ENCODE data around the gene GATM.
A peak's percentile ranks its signal among the peaks of the same experiment; 100 is the strongest.

Gene GATM

DNA sequence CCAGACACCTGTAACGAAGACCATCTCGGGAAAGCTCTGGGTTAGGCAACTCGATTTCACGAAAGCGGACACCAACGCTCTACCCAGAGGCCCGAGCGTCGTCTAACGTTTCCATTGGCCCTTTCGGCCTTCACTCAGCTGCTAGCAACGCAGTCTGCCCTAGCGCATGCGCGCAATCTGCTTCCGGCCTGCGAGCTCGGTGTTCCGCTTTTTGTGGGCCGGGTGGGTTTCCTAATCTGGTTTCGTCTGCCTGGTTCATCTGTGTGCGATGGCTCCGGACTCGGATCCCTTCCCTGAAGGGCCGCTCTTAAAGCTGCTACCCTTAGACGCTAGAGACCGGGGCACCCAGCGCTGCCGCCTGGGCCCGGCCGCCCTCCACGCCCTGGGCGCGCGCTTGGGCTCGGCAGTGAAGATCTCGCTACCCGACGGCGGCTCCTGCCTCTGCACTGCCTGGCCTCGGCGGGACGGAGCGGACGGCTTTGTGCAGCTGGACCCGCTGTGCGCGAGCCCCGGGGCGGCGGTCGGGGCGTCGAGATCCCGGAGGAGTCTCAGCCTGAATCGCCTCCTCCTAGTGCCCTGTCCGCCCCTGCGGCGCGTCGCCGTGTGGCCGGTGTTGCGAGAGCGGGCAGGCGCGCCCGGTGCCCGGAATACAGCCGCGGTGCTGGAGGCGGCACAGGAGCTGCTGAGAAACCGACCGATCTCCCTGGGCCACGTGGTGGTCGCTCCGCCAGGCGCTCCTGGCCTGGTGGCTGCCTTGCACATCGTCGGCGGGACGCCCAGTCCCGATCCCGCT is 24.0 kb upstream of the GATM start:
- peak overlapping the region; percentile 95 for H3K9ac ChIP-seq
- H3K9me3 ChIP-seq: no peaks in the 10 kb centered on the region
- peaks cover 35% of the 10 kb centered on the region for H4K20me1 ChIP-seq
- H3K4me3 ChIP-seq: peak overlapping the region; percentile 87
- peaks cover 23% of the 10 kb centered on the region for H3K36me3 ChIP-seq
- no peak for TF ChIP-seq Cebpa-rat (IDR thresholded peaks at IDR 0.05)
- H3K27me3 ChIP-seq: no peaks in the 10 kb centered on the region
- peaks cover 33% of the 10 kb centered on the region for H3K4me1 ChIP-seq
- peak overlapping the region; percentile 86 for H3K4me2 ChIP-seq
- H3K27ac ChIP-seq: peak overlapping the region; percentile 94

DNA sequence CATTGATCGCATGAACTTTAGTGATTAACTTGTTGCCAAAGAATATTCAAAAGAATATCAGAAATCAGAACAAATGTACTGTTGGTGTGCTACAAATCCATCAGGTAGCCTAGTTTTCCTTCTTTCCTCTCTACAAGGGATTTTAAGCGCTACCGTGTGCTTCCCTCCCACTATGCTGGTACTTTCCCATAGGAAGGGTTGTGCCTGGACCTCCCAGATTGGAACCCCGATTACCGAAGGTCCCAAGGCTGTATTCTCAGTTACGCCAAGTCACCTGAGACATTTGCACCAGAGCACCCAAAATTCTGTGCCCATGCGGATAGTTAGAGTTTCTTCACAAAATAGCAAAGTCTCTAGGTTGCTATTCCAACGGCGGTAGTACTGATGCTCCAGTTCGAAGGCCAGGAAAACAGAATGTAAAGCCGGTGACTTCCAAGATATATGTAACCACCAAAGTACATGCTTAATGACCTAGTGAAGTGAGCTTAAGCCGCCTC is 23.4 kb upstream of the GATM start:
- peak overlapping the region; percentile 64 for H3K27ac ChIP-seq
- H3K36me3 ChIP-seq: peaks cover 17% of the 10 kb centered on the region
- peak overlapping the region; percentile 87 for H3K4me3 ChIP-seq
- H4K20me1 ChIP-seq: peaks cover 35% of the 10 kb centered on the region
- peak overlapping the region; percentile 86 for H3K4me2 ChIP-seq
- no peaks in the 10 kb centered on the region for H3K27me3 ChIP-seq
- peaks cover 33% of the 10 kb centered on the region for H3K4me1 ChIP-seq
- no peaks in the 10 kb centered on the region for H3K9me3 ChIP-seq
- H3K9ac ChIP-seq: peak overlapping the region; percentile 95
- TF ChIP-seq Cebpa-rat (IDR thresholded peaks at IDR 0.05): no peak

DNA sequence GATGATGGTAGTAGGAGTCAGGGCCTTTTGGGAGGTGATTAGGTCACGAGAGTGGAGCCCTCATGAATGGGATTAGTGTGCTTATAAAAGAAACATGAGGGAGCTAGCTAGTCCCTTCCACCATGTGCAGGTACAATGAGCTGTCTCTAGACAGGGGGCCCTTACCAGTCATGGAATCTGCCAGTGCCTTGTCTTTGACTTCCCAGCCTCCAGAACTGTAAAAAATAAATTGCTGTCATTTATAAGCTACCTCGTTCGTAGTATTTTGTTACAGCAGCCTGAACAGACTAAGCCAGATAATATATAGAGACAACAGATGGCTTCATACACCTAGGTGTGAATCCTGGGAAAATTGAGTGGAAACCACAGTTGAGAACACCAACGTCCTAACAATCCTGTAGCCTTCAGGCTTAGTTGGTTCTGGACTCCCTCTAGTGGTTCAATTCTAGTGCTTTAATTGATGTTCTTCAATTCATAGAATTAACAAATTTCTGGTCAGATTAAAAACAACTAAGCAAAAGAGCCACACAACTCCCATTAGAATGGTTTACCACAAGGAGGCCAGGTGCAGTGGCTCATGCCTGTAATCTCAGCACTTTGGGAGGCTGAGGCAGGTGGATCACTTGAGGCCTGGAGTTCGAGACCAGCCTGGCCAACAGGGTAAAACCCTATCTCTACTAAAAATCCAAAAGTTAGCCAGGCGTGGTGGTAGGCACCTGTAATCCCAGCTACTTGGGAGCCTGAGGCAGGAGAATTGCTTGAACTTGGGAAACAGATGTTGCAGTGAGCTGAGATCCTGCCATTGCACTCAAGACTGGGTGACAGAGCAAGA is 21.3 kb upstream of the GATM start:
- Histone ChIP-seq H3K4me3 (no peak overlapping the region), H3K9me3 (no peaks in the 10 kb centered on the region), H4K20me1 (peaks cover 18% of the 10 kb centered on the region), H3K27ac (no peak overlapping the region), H3K9ac (no peak overlapping the region), H3K27me3 (no peaks in the 10 kb centered on the region), H3K36me3 (no peaks in the 10 kb centered on the region), H3K4me1 (peaks cover 20% of the 10 kb centered on the region), H3K4me2 (no peak overlapping the region)
- no peak for TF ChIP-seq Cebpa-rat (IDR thresholded peaks at IDR 0.05)

DNA sequence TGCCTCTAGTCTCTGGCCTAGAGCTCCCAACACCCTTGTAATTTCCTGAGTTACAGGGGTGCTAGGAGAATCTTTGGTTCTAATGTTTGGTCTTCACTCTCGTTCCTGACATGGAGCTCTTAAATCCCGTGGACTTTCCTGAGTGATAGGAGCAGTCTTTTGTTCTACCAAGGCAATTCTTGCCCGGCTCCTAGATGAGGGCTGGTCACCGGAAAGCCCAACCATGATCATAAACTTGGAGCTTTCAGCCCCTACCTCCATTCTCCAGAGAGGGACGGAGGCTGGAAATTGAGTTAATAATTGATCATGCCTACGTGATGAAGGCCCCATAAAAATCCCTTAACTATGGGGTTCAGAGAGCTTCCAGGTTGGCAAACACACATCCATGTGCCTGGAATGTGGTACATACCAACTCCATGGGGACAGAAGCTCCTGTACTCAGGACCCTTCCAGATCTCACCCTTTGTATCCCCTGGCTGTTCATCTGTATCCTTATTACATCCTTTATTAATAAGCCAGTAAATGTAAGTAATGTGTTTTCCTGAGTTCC is 18.8 kb upstream of the GATM start:
- H3K36me3 ChIP-seq: no peaks in the 10 kb centered on the region
- peaks cover 9% of the 10 kb centered on the region for H3K4me1 ChIP-seq
- no peaks in the 10 kb centered on the region for H3K9me3 ChIP-seq
- no peak overlapping the region for H3K4me2 ChIP-seq
- H3K9ac ChIP-seq: no peak overlapping the region
- no peaks in the 10 kb centered on the region for H4K20me1 ChIP-seq
- no peak overlapping the region for H3K4me3 ChIP-seq
- H3K27me3 ChIP-seq: peaks cover 5% of the 10 kb centered on the region; the same call in 1 of the 2 replicates
- H3K27ac ChIP-seq: no peak overlapping the region
- TF ChIP-seq Cebpa-rat (IDR thresholded peaks at IDR 0.05): no peak

DNA sequence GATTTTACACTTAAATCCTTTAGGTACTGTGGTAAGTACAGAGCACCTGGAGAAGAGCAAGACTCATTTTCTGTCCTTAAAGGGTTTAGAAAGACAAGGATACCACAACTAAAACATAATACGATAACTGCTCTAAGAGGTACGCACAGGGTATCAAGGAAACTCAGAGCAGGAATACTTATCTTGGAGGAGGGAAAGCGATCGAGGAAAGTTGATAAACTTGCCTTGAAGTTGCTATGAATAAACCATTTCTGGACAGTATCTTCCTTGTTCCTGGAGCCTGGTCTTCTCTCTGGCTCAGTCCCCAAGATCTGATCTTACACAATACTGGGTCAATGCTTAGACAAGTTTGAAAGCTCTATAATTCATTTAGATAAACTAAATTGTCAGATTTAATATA is 17.6 kb upstream of the GATM start:
- TF ChIP-seq Cebpa-rat (IDR thresholded peaks at IDR 0.05): no peak
- no peaks in the 10 kb centered on the region for H4K20me1 ChIP-seq
- no peak overlapping the region for H3K27ac ChIP-seq
- H3K4me2 ChIP-seq: no peak overlapping the region
- H3K4me3 ChIP-seq: no peak overlapping the region
- H3K9me3 ChIP-seq: no peaks in the 10 kb centered on the region
- no peak overlapping the region for H3K9ac ChIP-seq
- H3K36me3 ChIP-seq: no peaks in the 10 kb centered on the region
- H3K4me1 ChIP-seq: peaks cover 2% of the 10 kb centered on the region
- peaks cover 9% of the 10 kb centered on the region; the same call in 1 of the 2 replicates for H3K27me3 ChIP-seq

DNA sequence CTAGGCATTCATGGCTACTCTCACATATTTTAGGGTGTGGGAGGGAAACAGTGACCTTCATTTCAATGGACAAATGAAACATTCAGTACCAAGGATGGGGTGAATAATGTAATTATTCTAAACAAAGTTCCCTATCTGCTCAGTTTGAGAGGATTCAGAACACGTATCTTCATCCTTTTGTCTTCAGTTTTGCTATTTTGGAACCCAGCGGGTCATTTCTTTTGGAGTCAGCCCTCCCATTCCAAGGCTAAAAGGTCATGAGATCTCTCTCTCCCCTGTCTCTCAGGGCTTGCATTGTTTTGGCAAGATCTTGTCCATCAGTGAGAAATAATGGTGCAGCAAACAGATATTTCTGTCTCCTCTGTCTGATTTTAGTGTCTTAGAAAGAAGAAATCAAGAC is 16.3 kb upstream of the GATM start:
- Histone ChIP-seq H3K4me2 (no peak overlapping the region), H3K9me3 (no peaks in the 10 kb centered on the region), H4K20me1 (no peaks in the 10 kb centered on the region), H3K9ac (no peak overlapping the region), H3K27ac (no peak overlapping the region), H3K36me3 (no peaks in the 10 kb centered on the region), H3K27me3 (peaks cover 9% of the 10 kb centered on the region; the same call in 1 of the 2 replicates), H3K4me3 (no peak overlapping the region), H3K4me1 (no peaks in the 10 kb centered on the region)
- TF ChIP-seq Cebpa-rat (IDR thresholded peaks at IDR 0.05): no peak

DNA sequence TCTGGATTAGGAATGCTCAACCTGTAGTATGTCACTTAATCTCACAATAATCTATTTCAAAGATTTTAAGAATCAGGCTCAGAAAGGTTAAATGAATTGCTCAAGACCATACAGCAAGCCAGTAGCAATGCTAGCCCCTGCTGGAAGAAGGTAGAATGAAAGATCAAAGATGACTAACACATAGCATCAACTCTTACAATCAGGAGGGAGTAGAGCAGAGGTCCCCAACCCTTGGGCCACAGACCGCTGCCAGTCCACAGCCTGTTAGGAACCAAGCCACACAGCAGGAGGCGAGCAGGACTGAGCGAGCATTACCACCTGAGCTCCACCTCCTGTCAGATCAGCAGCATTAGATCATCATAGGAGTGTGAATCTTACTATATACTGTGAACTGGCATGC is 15.5 kb upstream of the GATM start:
- peaks cover 9% of the 10 kb centered on the region; the same call in 1 of the 2 replicates for H3K27me3 ChIP-seq
- H3K4me2 ChIP-seq: no peak overlapping the region
- no peaks in the 10 kb centered on the region for H4K20me1 ChIP-seq
- H3K9ac ChIP-seq: no peak overlapping the region
- H3K9me3 ChIP-seq: no peaks in the 10 kb centered on the region
- H3K36me3 ChIP-seq: no peaks in the 10 kb centered on the region
- H3K4me1 ChIP-seq: no peaks in the 10 kb centered on the region
- H3K27ac ChIP-seq: no peak overlapping the region
- TF ChIP-seq Cebpa-rat (IDR thresholded peaks at IDR 0.05): no peak
- H3K4me3 ChIP-seq: no peak overlapping the region

DNA sequence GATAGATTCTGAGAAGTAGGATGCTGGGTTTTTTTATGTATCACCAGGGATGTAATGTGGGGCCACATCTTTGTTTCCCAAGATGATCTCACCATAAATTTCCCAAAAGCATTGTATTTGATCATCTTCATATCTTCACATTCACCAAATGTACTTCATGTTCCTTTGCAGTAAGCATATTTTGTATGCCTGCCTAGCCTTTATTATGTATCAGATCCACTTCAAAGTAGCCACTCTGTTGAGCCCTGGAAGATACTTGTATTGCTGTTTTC is 14.2 kb upstream of the GATM start:
- no peaks in the 10 kb centered on the region for H3K36me3 ChIP-seq
- H3K9ac ChIP-seq: no peak overlapping the region
- H4K20me1 ChIP-seq: no peaks in the 10 kb centered on the region
- no peak for TF ChIP-seq Cebpa-rat (IDR thresholded peaks at IDR 0.05)
- no peaks in the 10 kb centered on the region for H3K9me3 ChIP-seq
- H3K27me3 ChIP-seq: peaks cover 9% of the 10 kb centered on the region; the same call in 1 of the 2 replicates
- no peaks in the 10 kb centered on the region for H3K4me1 ChIP-seq
- H3K4me2 ChIP-seq: no peak overlapping the region
- no peak overlapping the region for H3K27ac ChIP-seq
- no peak overlapping the region for H3K4me3 ChIP-seq

DNA sequence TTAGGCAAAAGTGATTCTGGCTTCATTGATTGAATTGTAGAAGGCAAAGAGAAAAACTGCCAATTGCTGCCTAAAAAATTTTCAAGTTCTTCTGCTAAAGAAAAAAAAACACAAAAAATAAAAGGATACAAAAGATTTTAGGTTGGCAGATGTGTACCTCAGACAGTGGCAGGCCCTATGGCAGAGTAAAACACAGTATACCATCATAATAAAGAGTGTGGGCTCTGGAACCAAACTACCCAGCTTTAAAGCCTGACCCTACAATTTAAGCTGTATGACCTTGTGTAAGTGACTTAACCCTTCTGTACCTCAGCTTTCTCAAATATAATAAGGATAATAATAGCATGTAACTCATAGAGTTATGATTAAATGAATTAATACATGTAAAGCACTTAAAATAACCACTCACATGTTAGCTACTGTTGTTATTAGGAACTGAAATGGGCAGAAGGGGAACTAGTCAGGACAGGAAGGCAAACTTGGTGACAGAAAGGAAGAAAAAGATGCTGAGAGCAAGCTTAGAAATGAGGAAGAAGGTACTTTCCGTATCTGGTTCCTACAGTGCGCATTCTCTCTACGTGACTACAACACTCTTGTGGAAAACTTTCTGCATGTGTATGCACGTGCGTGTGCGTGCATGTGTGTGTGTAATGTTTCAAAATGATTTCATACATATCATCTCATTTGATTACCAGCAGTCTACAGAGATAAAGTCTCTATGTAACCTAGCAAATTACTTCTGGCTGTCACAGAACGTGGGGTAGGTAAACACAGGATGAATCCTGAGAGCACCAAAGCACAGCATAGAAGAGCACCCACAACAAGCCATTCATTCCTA is 13.6 kb upstream of the GATM start:
- H4K20me1 ChIP-seq: no peaks in the 10 kb centered on the region
- no peaks in the 10 kb centered on the region for H3K4me1 ChIP-seq
- H3K27me3 ChIP-seq: peaks cover 9% of the 10 kb centered on the region; the same call in 1 of the 2 replicates
- TF ChIP-seq Cebpa-rat (IDR thresholded peaks at IDR 0.05): no peak
- H3K4me2 ChIP-seq: no peak overlapping the region
- H3K9ac ChIP-seq: no peak overlapping the region
- no peaks in the 10 kb centered on the region for H3K36me3 ChIP-seq
- no peak overlapping the region for H3K27ac ChIP-seq
- H3K9me3 ChIP-seq: no peaks in the 10 kb centered on the region
- no peak overlapping the region for H3K4me3 ChIP-seq

Measured in BLaER1 (cell line).